Amygdala (tissue), 56 donors: Measurements from ENCODE around the gene MTSS2.
A peak's percentile ranks its signal among the peaks of the same experiment; 100 is the strongest.

Source experiments
- DNase-seq, 56 donors: peaks; one replicate each; lab custom pipeline; 2025; lab: John Stamatoyannopoulos, UW

The MTSS2 gene

DNA sequence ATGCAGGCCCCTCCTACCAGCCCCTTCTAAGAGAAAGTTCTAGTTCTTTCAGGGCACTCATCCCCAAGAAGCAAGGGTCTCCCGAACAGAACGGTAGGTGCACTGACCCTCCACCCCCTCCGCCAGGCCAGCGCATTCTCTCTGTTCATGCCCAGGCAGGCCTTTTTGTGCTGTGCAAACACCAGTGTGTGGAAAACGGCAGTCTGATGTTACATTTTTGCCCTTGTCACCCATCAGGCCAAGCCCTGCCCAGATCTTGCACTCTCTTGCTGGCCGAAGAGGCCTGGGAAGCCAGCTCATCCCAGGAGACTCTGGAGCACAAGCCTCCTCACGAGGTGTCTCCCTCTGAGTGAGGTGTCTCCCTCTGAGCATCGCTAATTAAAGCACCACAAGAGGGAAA lies 16.1 kb upstream of the MTSS2 start:
- no peak for DNase-seq

DNA sequence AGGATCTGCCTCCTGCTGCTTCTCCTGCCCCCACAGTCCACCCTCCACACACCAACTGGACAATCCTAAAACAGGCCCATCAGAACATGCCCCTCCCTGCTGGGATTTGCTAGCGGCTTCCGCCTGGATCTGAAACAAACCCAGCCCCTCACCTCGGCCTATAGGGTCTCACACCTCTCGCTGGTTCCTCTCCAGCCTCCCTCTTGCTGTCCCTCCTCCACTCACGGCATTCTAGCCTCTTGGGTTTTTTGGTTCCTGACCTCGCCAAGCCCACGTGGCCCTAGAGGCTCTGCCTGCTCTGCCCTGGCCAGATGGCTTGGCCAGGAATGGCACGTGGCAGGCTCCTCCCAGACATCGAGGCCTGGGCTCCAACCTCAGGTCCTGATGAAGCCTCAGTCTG lies 15.7 kb upstream of the MTSS2 start:
- no peak for DNase-seq

DNA sequence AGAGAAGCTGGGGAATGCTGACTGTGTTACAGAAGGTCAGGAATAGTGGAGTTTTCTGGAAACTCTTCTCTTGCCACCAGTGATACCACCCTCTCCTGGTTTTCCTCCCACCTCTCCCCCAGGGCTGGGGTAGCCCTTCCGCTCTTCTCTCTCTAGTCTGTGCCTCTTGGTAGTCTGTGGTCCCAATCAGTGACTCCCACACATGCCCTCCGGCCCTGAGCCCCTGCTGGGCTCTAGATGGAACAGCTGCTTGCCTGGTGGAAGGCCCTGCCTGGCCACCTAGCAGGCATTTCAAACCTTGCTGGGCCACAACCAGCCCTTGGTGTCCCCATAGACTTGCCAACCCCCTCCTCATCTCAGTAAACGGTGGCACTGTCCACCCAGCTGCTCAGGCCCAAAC lies 15.2 kb upstream of the MTSS2 start:
- DNase-seq = no peak

DNA sequence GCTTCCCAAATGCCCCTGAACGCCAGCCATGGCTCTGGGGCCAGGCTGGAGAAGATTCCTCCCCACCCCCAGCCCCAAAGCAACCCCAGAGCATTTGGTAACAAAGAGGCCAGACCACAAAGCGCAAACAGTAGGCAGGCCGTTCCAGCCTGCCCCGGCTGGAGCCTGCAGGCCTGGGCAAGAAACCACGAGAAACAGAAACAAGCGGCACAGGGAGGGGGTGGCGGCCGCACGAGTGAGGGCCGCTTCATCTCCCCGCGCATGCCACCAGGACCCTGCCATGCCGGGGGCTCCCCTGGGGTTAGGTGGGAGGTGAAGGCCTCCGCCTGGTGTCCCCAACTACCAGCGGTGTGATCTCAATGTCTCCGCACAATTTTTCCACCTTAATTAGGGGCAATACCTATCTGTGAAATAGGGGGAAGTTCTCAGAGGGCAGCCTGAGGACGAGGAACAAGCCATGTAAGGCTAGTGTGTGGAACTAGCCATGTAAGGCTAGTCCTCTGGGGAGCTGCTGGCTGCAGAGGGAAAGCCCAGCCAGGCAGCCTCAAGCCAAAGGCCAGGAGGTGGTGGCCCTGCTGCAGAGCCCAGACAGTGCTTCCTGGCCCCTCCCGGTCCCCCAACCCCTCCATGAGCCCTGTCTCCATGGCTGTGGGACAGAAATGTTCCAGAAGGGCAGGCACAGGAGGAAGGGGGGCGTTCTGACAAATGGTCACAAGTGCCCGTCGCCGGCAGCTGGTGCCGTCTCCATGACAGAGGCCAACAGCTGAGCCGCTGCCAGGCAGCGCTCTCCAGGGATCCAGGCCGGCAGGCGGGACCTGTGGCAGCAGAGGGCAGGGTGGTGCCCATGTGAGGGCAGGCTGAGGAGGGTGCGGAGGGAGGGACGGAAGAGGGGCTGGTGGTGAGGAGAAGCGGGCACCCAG lies 14.5 kb upstream of the MTSS2 start:
- DNase-seq = peak in 51 of 56 donors; percentile 31 to 90 (median 72)

DNA sequence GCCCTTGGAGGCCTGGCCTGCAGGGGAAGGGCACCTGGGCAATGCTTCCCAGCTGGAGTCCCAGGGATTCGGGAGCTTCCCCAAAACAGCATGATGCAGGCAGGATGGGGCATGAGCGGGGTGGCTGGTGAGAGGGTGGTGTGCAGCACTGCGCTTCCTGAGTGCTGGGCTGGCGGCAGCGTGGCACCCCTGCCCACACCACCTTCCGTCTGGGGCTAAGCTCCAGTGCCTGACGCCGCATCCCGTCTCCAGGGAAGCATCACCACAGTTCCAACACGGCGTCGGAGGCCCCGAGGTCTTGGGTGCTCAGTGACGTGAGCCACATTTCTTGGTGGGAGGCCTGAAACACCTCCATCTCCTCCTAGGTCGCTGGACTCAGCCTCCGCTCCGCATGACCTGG lies 13.8 kb upstream of the MTSS2 start:
- DNase-seq = peak in 1 of 56 donors; percentile 63

DNA sequence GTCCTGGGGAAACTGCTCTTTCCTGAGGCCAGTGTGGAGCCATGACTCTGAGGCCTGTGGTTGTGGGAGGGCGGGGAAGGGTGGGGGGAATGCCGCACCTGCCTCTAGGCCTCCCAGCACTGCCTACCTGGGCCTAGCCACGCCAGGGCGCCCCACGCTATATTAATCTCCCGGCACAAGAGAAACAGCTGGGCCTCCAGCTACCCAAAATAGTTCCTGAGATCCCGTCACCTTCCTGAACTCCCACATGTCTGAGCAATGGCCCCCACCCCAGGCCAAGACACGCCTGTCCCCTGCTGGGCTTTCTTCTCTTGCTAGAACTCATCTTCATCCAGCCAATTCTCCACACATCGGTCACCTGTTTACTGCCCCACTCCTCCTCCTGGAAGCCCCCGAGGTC lies 13.0 kb upstream of the MTSS2 start:
- no peak for DNase-seq

DNA sequence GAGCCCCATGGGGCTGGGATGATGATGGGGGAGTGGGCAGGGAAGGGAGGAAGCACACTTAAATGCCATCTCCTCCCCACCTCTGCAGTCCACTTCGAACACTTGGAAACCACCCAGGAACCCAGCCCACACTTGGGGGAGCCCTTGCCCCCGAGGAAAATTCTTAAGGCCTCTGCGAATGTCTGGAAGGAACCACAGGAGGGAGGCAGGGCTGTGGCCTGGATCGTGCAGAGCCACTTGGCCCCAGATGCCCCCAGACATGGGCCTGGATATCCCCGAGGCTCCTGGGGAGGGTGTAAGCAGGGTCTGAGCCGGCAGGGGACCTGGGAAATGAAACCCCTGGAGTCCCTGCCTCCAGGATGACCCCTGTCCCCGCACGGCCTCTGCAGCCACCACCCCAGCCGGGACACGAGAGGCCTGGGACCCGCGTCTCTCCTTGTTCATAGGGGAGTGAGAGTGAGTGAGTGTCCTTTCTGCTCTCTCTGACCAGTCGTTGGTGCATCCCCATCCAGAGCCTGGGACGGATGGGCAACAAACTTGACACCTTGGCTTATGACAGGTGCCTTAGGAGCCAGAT lies 11.8 kb upstream of the MTSS2 start:
- DNase-seq = no peak

DNA sequence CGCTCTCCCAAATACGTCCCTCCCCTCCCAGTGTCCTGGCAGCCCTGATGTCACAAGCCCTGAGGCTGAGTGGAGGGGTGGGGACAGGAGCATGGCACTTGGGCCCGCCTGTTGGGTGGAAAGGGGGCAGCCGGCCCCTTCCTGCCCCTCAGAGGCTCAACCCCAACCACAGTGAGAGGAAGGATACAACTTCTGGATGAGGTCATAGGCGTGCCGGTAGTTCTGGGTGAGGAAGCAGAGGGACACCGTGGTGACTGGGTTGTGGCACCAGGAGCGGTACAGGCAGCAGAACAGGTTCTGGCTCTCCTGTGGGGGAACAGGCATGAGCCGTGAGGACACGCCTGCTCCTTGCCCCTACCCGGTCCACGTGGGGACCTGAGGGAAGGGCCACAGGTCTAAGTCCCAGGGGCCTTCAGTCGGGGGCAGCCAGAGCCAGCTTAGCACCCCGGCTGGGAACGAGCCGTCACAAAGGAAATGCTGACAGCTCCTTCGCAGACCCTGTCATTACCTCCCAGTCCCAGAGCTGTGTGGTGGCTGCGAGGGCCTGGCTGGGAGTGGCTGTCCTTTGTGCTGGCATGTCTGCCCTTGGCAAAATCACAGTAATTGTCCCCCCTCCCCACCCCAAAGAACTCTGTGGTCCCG lies 11.2 kb upstream of the MTSS2 start:
- no peak for DNase-seq

DNA sequence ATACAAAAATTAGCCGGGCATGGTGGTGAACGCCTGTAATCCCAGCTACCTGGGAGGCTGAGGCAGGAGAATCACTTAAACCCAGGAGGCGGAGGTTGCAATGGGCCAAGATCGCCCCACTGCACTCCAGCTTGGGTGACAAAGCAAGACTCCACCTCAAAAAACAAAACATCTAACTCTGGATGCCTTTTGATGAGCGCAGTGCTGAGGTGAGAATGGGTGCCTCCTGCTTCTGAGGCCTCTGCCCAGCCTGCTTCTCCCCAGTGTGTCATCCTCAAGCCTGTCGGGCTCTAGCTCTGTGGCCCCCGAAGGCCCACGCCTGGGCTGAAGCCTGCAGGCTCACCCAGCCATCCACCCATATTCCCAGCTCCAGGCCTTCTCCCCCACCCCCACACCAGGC lies 10.5 kb upstream of the MTSS2 start:
- DNase-seq = no peak

DNA sequence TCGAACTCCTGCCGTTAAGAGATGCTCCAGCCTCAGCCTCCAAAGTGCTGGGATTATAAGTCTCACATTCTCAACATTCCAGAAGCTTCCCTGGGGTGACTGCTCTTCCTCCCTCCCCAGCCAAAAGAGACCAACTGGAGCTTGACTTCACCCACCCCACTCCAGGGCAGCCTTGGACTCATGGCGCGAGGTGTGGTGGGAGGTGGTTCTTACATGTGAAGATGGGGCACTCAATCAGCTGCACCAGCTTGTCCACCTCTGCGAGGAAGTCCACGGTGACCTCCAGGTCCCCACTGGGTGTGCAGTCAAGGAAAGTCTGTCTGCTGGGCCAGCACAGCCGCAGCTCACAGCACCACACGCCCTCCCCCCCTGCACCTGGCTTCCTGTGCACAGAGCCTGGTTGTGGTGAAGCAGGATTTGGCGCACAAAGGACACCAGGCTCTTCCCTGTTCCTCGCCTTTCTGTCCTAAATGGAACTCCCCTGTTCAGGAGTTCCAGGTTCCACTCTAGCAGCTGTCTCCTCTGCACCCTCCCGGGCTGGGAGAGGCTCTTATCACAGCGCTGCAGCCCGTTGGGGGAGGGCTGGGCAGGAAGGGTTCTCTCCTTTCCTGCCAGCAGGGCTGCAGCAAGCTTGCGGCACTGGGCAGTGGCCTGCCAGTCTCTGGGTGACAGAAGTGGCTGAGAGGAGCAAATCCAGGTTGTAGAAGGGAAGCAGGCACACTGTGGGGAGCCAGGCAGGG lies 9.6 kb upstream of the MTSS2 start:
- DNase-seq = no peak

DNA sequence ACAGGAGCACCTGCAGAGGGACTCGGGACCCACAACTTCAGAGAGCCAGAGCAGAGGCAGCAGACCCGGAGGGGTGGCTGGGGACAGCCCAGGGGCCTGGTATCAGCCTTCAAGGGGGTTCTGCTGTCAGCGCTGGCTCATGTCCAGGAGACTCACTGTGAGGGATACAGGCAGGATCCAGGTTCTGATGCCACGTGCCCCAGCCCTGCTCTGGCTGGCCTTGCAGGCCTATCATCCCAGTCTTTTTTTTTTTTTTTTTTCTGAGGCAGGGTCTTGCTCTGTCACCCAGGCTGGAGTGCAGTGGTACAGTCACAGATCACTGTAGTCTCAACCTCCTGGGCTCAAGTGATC lies 9.0 kb upstream of the MTSS2 start:
- DNase-seq = no peak

DNA sequence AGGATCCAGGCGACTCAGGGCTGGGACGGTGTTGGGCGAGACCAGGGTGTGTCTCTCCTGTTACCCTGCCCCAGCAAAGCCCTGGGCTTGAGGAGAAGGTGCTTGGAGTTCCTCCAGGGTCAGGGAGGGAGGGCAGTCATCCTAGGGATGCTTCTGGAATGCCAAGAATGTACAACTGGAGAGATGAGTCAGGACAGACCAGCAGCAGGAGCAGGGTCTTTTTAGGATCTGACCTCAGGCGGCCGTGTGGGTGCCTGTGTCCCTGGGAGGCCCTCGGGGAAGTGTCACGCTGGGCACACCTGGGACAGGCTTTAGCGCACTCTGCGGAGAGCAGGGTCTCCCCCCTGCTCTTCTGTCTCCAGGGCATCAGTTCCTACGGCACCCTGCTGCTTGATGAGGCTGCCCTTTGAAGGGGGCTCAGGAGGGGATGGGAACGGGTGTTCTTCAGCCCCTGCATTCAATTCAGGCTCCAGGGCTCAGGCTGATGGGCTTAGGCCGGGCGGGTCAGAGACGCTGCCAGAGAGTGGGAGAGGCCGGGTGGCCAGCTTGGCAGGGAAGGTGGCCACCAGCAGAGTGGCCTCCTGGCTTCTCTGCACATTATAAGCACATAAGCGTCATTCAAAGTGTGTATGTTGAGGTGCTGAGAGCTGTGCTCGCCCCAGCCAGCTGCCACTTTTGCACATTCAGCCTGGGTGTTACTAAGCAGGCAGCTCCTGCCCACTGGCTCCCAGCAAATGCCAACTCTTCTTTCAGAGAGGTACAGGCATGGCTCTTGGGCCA lies 8.4 kb upstream of the MTSS2 start:
- DNase-seq = peak in 4 of 56 donors; percentile 18 to 35 (median 28)

DNA sequence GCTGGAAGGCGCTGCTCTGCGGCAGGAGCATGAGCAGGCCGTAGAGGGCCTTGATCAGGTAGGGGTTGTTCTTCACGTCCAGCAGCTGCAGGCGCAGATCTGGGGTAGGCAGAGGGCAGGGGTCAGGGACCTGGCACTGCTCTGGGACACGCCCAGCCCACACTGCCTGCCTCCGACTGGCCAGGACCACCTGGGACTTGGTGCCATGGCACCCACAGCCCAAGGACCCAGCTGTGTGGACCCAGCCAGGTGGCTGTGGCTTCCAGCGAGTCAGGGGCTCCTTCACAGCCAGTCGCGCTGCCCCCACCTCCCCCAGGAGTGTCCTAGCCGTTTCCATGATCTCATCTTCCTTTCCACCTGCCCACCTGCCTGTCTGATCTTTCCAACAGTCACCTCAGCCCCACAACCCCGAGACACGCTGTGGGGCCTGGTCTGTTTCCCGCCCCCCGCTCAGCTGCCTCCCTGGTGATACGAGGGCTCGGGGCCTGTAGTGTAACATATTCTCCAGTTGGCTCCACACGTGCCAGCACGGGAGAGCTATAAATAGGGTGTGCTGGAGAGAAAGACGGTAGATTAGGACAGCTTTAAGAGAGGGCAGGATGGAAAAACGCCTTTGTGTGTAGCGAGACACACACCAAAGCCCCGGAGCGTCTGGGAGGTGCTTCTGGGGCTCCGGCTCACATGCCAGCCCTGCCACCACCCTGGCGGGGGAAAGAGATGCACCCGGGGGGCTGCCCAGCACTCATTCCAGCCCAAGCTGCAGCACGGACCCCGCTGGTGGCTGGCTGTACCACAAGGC lies 7.2 kb upstream of the MTSS2 start:
- DNase-seq = peak in 2 of 56 donors; percentile 26 to 38

DNA sequence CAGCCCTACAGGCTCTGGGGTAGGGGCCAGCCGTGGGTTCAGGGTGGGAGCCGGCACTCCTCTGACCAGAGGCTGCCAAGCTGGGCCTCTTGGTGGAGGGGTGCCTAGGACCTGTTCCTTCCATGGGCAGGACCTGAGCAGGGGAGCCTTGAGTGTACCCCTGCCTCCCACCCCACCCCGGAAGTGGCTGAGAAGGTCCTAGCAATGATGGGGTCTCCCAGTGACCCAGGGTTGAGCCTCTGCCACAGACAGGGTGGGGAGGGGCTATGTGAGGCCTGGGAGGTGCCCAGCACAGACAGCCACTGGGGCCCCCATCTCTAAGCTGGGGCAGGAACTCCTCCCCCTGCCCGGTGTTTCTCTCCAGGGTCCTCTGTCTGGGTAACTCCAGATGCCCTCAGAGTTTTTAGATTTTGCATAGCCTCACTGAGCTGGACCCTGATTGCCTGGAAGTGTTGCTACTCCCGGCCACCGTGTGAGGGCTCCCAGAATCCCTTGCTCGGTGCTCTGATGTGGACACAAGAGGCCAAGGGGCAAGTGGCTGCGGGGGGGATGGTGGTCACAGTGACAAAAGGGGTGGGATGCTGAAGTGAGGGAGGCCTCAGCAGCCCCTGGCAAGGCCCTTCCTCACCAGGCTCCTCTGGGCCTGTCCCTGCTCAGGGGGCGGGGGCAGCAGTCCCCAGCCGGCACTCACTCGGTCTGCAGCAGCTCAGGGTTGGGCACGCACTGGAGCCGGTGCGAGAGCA lies 6.4 kb upstream of the MTSS2 start:
- no peak for DNase-seq

DNA sequence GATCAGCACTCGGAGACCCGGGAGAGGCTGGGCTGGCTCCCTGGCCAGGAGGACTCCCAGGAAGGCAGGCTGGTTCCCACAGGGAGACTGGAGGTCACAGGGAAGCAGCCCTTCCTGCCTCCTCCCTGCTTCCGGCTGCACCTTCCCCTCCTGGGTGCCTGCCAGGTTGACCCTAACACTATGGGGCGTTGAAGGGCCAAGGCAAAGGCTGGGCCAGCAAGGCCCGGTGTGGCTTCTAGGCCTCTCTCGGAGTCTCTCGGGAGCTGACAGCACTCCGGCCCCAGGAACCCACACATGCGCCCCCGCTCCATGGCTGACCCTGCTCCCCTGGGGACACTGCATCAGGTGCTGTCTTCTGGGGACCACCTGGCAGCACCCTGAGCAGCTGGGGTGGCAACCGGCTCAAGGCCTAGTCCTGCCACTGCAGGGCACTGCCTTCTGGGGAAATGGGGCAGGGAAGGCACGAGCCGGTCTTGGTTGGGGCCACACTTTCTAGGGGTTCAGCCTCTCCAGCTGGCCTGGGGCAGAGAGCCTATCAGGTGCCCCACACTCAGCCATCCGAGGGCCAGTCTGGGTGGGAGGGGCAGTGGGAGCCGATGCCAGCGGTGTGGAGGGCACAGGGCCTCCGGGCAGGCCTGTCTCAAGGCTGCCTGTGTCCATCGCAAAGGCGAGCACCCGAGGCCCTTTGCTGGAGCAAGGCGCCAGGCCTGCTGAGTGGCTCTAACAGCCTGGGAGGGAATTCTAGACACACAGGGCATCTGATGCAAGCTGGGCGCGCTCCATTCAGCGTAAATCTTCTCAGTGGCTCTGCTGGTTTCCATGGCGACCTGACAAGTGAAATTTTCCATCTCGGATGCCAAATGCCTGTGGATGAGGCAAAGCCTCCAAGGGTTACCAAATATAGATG lies 5.6 kb upstream of the MTSS2 start:
- DNase-seq = peak in 52 of 56 donors; percentile 16 to 94 (median 80)

DNA sequence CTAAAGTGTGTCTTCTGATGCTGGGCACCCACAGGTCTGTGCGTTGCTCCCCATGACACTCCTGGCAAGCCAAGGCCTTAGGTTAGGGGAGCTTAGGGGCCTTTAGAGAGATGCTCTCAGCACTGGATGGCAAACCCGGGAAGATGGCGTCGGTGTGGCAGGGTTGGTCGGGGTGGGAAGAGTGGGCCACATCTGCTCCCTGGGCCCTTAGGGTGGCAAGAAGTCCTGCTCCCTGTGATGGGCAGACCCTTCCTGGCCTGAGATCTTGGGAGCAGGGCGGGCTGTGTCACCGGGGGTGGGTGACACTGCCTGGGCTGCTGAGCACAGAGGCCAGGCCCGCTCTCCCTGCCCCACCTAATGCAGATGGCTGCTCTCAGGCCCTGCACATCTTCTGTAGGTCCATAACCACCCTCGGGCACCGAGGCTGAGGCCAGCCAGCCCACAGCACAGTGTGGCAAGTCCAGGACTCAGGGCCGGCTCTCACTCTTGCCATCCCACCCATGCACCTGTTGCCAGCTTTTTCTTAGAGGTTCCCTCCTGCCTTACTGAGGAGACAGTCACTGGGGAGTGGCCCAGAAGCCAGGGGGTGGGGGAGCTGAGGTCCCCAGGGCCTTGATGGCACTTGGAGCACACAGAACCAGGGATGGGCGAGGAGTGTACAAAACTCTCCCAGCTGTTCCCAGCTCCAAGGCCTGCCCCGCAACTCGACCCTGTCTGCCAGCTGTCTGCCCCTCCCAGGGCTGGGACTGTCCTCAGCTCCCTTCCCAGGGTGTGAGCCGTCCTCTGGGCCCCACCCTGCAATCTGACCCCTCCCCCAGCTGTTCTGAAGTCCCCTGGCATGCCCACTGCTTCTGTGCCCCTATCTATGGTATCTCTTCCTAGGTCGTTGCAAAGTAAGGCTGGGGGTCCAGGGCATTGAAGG lies 4.4 kb upstream of the MTSS2 start:
- no peak for DNase-seq
